ENCODE data around the gene AK5. TPM values are rescaled to one million over a fixed set of nuclear protein-coding genes. Genes with fewer than 3 reads are reported as not detected.

Gene AK5
- total RNA-seq, 1 donor from 2014 or later: 1.0 TPM

DNA sequence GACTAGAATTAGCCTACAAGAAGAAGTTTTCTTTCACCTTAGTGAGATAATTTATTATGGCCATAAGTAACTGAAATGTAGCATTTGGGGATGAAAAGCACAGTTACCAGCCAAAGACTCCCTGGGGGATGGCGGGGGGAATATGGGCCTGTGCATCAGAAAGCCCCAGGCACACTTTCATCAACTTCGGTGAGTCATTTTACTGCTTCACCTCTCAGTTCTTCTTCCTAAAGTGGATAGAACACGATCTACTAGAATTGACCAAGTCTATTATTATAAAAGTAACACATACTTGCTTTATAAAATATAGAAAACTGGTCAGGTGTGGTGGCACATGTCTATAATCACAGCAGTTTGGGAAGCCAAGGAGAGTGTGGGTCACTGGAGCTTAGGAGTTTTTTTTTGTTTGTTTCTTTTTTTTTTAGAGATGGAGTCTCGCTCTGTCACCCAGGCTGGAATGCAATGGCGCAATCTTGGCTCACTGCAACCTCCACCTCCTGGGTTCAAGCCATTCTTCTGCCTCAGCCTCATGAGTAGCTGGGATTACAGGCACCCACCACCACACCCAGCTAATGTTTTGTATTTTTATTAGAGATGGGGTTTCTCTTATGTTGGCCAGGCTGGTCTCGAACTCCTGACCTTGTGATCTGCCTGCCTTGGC, 258.8 kb downstream of the AK5 start:
- Histone ChIP-seq H3K27ac (replicated peaks) (no peak overlapping the region), H3K4me1 (peaks cover 12% of the 10 kb centered on the region), H3K36me3 (no peaks in the 10 kb centered on the region), H3K9me3 (replicated peaks) (no peaks in the 10 kb centered on the region), H3K4me3 (no peak overlapping the region), H3K27me3 (ENCODE audit: low read depth) (no peaks in the 10 kb centered on the region)
- DNase-seq: no peak
- TF ChIP-seq, protein P1, sequence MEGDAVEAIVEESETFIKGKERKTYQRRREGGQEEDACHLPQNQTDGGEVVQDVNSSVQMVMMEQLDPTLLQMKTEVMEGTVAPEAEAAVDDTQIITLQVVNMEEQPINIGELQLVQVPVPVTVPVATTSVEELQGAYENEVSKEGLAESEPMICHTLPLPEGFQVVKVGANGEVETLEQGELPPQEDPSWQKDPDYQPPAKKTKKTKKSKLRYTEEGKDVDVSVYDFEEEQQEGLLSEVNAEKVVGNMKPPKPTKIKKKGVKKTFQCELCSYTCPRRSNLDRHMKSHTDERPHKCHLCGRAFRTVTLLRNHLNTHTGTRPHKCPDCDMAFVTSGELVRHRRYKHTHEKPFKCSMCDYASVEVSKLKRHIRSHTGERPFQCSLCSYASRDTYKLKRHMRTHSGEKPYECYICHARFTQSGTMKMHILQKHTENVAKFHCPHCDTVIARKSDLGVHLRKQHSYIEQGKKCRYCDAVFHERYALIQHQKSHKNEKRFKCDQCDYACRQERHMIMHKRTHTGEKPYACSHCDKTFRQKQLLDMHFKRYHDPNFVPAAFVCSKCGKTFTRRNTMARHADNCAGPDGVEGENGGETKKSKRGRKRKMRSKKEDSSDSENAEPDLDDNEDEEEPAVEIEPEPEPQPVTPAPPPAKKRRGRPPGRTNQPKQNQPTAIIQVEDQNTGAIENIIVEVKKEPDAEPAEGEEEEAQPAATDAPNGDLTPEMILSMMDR (IDR thresholded peaks at IDR 0.05; ENCODE audit: borderline replicate concordance): no peak
- intact Hi-C loops (cut with micrococcal nuclease): no loop called here

GRCh38 chr1:77541162-77541545, 259.3 kb downstream of the AK5 start:
- DNase-seq: no peak
- no peak overlapping the region for H3K27ac ChIP-seq (replicated peaks)
- TF ChIP-seq, protein P1 (IDR thresholded peaks at IDR 0.05; ENCODE audit: borderline replicate concordance): no peak
- H3K27me3 ChIP-seq (ENCODE audit: low read depth): no peaks in the 10 kb centered on the region
- intact Hi-C loops (cut with micrococcal nuclease): no loop called here
- no peaks in the 10 kb centered on the region for H3K36me3 ChIP-seq
- H3K4me1 ChIP-seq: peaks cover 12% of the 10 kb centered on the region
- no peak overlapping the region for H3K4me3 ChIP-seq
- no peaks in the 10 kb centered on the region for H3K9me3 ChIP-seq (replicated peaks)

- no peak overlapping the region for H3K4me3 ChIP-seq
- DNase-seq: no peak
- intact Hi-C loops (cut with micrococcal nuclease): no loop called here
These were observed 261.1 kb downstream of the AK5 start for GRCh38 chr1:77542813-77543420.

DNA sequence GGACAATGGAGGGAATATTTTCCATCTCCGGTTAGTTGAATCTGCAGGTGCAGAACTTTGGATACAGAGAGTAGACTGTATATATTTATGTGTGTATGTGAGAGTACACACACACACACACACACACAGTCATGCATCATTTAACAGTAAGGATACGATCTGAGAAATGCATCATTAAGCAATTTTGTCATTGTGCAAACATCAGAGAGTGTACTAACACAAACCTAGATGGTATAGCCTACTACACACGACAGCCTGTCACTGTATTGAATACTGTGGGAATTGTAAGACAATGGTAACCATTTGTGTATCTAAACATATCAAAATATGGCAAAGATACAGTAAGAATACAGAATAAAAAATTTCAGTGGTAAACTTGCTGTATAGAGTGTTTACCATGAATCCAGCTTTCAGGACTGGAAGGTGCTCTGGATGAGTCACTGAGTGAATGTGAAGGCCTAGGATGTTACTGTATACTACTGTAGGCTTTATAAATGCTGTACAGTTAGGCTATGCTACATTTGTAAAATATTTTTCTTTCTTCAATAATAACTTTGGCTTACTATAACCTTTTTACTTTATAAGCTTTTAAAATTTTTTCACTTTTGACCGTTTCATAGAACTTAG, 262.1 kb downstream of the AK5 start:
- H3K27ac ChIP-seq (replicated peaks): no peak overlapping the region
- H3K36me3 ChIP-seq: no peaks in the 10 kb centered on the region
- intact Hi-C loops (cut with micrococcal nuclease): no loop called here
- H3K4me3 ChIP-seq: no peak overlapping the region
- TF ChIP-seq, protein P1 (IDR thresholded peaks at IDR 0.05; ENCODE audit: borderline replicate concordance): no peak
- H3K4me1 ChIP-seq: peaks cover 20% of the 10 kb centered on the region
- DNase-seq: no peak
- no peaks in the 10 kb centered on the region for H3K9me3 ChIP-seq (replicated peaks)
- H3K27me3 ChIP-seq (ENCODE audit: low read depth): no peaks in the 10 kb centered on the region

More at GRCh38 chr1:77542813-77543420, 261.1 kb downstream of the AK5 start:
- TF ChIP-seq, protein P1 (IDR thresholded peaks at IDR 0.05; ENCODE audit: borderline replicate concordance): no peak
- no peak overlapping the region for H3K27ac ChIP-seq (replicated peaks)
- H3K9me3 ChIP-seq (replicated peaks): no peaks in the 10 kb centered on the region
- no peaks in the 10 kb centered on the region for H3K27me3 ChIP-seq (ENCODE audit: low read depth)
- peaks cover 15% of the 10 kb centered on the region for H3K4me1 ChIP-seq
- no peaks in the 10 kb centered on the region for H3K36me3 ChIP-seq

DNA sequence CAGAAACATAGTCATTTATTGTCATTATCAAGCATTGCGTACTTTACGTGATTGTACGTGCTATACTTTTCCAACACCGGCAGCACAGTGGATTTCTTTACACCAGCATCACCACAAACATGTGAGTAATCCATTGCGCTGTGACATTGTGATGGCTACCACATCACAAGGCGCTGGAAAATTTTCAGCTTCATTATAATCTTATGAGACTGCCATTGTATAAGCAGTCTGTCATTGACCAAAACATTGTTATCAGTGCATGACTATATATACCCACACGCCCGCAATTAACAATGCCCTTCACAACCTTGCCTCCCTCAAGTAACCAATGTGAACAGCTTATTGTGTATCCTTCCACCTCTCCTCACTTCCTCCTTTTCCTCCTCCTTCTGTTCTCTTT, 263.0 kb downstream of the AK5 start:
- intact Hi-C loops (cut with micrococcal nuclease): no loop called here
- DNase-seq: no peak
- TF ChIP-seq, protein P1 (IDR thresholded peaks at IDR 0.05; ENCODE audit: borderline replicate concordance): no peak
- no peaks in the 10 kb centered on the region for H3K36me3 ChIP-seq
- no peaks in the 10 kb centered on the region for H3K27me3 ChIP-seq (ENCODE audit: low read depth)
- H3K9me3 ChIP-seq (replicated peaks): no peaks in the 10 kb centered on the region
- H3K4me1 ChIP-seq: peaks cover 11% of the 10 kb centered on the region
- H3K27ac ChIP-seq (replicated peaks): no peak overlapping the region
- no peak overlapping the region for H3K4me3 ChIP-seq
